GM13977 (cell line): ENCODE results near the gene RNH1.

Experiments used
- DNase-seq: peaks from one replicate; pipeline ENCODE4 v3.0.0; 2012; ENCODE audit warnings: low spot score
- in situ Hi-C: fragments of 300-500 bp; cut with MboI; formaldehyde crosslinking; loops from one replicate; pipeline ENCODE4 v1.12.0; 2022; ENCODE audit warnings: low sequenced_read_pairs, low pct_unique_long_range_greater_than_20kb, mixed read lengths, inconsistent platforms; ENCODE audit not compliant: unreplicated experiment
- TF ChIP-seq, protein P1 (sequence below): IDR thresholded peaks from 2 replicates; pipeline ENCODE4 v1.5.1; 2012; ENCODE audit warnings: mild to moderate bottlenecking, control low read depth; ENCODE audit not compliant: insufficient read depth; ENCODE audit errors: extremely low read depth, missing control alignments

Gene RNH1

DNA sequence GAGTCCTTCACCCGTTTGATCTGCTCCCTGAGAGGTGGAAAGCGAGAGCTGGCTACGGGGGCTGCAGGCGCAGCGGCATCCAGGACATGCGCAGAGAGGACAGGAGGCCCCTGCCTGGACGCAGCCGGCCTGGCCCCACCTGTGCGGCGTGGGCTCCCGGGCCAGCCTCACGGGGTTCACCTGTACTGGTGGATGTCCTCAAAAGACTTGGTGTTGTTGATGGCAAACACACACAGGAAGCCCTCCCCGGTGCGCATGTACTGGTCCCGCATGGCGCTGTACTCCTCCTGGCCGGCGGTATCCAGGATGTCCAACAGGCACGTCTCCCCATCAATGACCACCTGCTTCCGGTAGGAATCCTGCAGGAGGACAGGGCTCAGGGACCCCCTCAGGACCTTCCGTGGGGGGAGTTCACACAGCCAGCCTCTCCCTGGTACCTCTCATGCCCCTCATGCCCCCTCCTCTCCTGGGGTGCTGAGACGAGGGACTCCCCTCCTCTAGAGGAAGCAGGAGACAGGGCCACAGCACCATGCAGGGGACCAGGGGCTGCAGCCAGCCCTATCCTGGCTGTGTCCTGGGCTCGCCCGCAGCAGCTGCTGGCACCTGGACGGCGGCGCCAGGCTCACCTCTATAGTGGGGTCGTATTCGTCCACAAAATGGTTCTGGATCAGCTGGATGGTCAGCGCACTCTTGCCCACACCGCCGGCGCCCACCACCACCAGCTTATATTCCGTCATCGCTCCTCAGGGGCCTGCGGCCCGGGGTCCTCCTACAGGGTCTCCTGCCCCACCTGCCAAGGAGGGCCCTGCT lies 26.7 kb upstream of the RNH1 start:
- in situ Hi-C loops: no loop called here
- TF ChIP-seq, protein P1, sequence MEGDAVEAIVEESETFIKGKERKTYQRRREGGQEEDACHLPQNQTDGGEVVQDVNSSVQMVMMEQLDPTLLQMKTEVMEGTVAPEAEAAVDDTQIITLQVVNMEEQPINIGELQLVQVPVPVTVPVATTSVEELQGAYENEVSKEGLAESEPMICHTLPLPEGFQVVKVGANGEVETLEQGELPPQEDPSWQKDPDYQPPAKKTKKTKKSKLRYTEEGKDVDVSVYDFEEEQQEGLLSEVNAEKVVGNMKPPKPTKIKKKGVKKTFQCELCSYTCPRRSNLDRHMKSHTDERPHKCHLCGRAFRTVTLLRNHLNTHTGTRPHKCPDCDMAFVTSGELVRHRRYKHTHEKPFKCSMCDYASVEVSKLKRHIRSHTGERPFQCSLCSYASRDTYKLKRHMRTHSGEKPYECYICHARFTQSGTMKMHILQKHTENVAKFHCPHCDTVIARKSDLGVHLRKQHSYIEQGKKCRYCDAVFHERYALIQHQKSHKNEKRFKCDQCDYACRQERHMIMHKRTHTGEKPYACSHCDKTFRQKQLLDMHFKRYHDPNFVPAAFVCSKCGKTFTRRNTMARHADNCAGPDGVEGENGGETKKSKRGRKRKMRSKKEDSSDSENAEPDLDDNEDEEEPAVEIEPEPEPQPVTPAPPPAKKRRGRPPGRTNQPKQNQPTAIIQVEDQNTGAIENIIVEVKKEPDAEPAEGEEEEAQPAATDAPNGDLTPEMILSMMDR: no peak

DNA sequence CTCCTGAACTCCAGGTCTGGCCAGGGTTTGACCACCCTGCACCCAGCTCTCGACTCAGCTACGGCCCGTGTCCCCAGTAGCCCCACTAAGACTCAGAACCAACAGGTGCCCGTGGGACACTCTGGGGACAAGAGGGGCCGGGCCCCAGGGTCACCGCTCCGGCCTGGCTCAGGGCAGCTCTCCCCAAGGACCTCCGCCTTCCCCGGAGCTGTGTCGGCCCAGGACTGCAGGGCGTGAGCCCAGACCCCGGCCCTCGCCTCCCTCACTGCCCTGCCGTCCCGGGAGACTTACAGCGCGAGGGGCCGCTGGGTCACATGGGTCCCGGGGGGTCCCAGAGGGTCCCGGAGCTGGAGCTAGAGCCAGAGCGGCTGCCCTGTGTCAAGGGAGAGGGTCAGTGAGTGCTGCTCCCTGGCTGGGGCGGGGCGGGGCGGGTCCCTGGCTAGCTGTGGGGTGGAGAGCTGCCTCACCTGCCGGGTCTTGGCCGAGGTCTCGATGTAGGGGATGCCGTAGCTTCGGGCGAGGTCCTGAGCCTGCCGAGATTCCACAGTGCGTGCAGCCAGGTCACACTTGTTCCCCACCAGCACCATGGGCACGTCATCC lies 26.0 kb upstream of the RNH1 start:
- DNase-seq: no peak
- in situ Hi-C loops: no loop called here
- TF ChIP-seq, protein P1: no peak

More for the DNA sequence above, 26.7 kb upstream of the RNH1 start:
- no peak for DNase-seq

DNA sequence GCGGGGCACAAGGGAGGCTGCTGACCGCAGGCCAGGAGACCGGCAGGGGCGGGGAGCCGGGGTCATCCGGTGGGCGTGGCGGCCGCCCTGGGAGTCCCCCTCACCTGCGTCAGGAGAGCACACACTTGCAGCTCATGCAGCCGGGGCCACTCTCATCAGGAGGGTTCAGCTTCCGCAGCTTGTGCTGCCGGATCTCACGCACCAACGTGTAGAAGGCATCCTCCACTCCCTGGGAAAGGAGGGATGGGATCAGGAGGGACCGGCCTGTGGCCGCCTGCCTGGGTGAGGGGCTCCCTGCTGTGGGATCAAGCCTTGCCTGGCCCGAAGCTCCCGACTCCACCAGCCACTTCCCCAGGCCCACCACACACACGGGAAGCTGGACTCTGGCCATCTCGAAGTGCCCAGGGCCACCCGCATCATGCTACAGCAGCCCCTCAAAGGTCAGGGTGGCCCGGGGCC lies 25.5 kb upstream of the RNH1 start:
- no peak for DNase-seq
- TF ChIP-seq, protein P1: no peak
- in situ Hi-C loops: no loop called here

DNA sequence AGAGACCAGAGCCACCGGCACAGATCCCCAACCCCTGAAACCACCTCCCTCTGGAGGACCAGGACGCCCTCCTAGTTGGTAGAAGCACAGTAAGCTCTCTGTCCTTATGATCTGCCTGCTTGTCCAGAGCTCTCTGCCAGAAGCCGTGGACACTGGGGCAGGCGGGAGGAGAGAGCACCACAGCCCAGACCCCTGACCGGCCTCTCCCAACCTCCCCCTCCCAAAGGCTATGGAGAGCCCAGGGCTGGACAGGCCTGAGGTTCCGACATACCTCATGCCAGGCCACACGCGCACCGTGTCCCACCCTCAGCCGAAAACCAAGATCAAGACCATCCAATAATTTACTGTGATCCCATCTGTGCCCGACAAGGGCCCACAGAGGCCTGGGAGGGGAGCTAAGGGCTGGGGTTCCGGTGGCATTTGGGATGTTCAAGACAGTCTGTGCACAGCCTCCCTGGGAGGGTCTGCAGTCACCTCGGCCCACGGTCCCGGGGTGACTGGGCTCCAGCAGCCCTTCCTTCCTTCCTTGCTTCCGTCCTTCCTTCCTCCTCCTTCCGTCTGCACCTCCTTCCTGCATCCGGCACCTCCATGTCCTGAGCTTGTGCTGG lies 25.0 kb upstream of the RNH1 start:
- TF ChIP-seq, protein P1: no peak
- in situ Hi-C loops: no loop called here
- DNase-seq: no peak

DNA sequence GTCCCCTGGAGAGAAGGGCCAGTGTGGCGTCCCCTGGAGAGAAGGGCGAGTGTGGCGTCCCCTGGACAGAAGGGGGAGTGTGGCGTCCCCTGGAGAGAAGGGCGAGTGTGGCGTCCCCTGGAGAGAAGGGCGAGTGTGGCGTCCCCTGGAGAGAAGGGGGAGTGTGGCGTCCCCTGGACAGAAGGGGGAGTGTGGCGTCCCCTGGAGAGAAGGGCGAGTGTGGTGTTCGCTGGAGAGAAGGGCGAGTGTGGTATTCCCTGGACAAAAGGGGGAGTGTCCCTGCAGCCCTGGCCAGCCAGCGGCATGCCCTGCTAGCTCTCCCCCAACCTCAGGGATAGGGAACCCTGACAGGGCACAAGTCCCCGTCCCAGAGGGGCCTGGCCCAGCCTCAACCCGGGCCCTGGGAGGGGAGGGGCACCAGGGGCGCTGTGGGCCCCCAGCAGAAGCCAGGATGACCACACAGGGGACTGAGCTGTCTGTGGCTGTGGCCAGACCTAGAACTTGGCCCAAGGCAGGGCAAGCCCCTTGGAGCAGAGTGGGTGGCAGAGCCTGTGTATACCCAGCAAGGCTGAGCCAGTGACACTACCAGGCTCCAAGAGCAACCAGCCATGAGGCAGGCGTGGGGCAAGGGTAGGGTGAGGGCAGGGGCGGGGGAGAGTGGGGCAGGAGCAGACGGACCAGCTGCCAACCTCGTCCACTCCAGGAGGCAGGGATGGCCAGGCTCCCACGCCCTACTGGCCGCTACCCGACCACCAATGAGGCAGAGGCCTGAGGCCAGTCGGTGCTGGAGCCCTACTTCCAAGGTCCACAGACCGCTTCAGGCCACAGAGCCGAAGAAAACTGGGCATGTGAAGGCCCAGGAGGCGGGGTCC lies 24.2 kb upstream of the RNH1 start:
- in situ Hi-C loops: no loop called here
- DNase-seq: no peak
- TF ChIP-seq, protein P1: no peak
